Caco-2 (cell line): ENCODE measurements around the gene NES. TPM values are rescaled to one million over a fixed set of nuclear protein-coding genes. Genes with fewer than 3 reads are reported as not detected.

ENCODE experiments used
- BruUV-seq: library from RNA; stranded (reverse); fragments of 400-500 nt; replicated peaks from 2 replicates; lab custom pipeline; 2021; lab: Mats Ljungman, UMichigan
- CTCF ChIA-PET: fragments of 300-600 bp; sonication (Branson Sonifier 250); formaldehyde crosslinking; loops from one replicate; lab custom pipeline; 2022; ENCODE audit warnings: antibody characterized with exemption; lab: Charles Lee
- POLR2A ChIA-PET: fragments of 300-600 bp; sonication (Branson Sonifier 250); formaldehyde crosslinking; loops from one replicate; lab custom pipeline; 2022; ENCODE audit warnings: antibody characterized with exemption; lab: Charles Lee
- DNase-seq, 2 experiments: peaks; one replicate each; pipeline versions ENCODE4 v3.0.0 to v3.0.0-alpha.2; 2020 to 2022
- H3K27me3 ChIP-seq: replicated peaks from 2 replicates; pipeline ENCODE4 v1.6.0; 2011; ENCODE audit warnings: low read length; ENCODE audit not compliant: control insufficient read depth, insufficient read depth
- H3K36me3 ChIP-seq: 2 replicates; pipeline ENCODE4 v1.5.1; 2011; ENCODE audit warnings: low read length; ENCODE audit not compliant: control insufficient read depth, insufficient read depth
- H3K4me1 ChIP-seq: fragments of 250-450 bp; sonication (Bioruptor Pico); 2 replicates; pipeline ENCODE4 v1.5.1; 2020; ENCODE audit warnings: mild to moderate bottlenecking
- H3K4me3 ChIP-seq: 2 replicates; pipeline ENCODE4 v1.5.1; 2011; ENCODE audit warnings: low read depth, mild to moderate bottlenecking, control low read depth, low read length
- H3K9me3 ChIP-seq: fragments of 250-450 bp; sonication (Bioruptor Pico); 2 replicates; pipeline ENCODE4 v1.5.1; 2020; ENCODE audit warnings: mild to moderate bottlenecking, moderate library complexity
- H3K27ac Mint-ChIP-seq: one replicate; pipeline ENCODE4 v1.8.0; 2022; ENCODE audit warnings: mixed read lengths; ENCODE audit not compliant: unreplicated experiment
- H3K27me3 Mint-ChIP-seq: one replicate; pipeline ENCODE4 v1.8.0; 2022; ENCODE audit warnings: mixed read lengths; ENCODE audit not compliant: insufficient read depth, unreplicated experiment
- H3K36me3 Mint-ChIP-seq: one replicate; pipeline ENCODE4 v1.8.0; 2022; ENCODE audit warnings: mild to moderate bottlenecking, mixed read lengths; ENCODE audit not compliant: insufficient read depth, unreplicated experiment
- H3K4me1 Mint-ChIP-seq: one replicate; pipeline ENCODE4 v1.8.0; 2022; ENCODE audit warnings: low read depth, mixed read lengths; ENCODE audit not compliant: unreplicated experiment
- H3K4me3 Mint-ChIP-seq: one replicate; pipeline ENCODE4 v1.8.0; 2022; ENCODE audit warnings: mild to moderate bottlenecking, moderate library complexity, mixed read lengths; ENCODE audit not compliant: unreplicated experiment
- H3K9me3 Mint-ChIP-seq: one replicate; pipeline ENCODE4 v1.8.0; 2022; ENCODE audit warnings: mixed read lengths; ENCODE audit not compliant: unreplicated experiment
- CTCF ChIP-seq, 2 experiments: fragments of 200-600 bp in 1 of 2; IDR thresholded peaks; 1 replicate in 1 of 2; 2 replicates in 1 of 2; pipeline versions ENCODE4 v1.5.1 to v1.8.0; 2011 to 2022; ENCODE audit warnings: antibody characterized with exemption in 1 of 2, control low read depth in 1 of 2, inconsistent platforms in 1 of 2, low read depth in 1 of 2, low read length in 1 of 2, mild to moderate bottlenecking in 1 of 2, moderate library complexity in 1 of 2; ENCODE audit not compliant: insufficient read depth in 1 of 2, severe bottlenecking in 1 of 2, unreplicated experiment in 1 of 2
- intact Hi-C: fragments of 100-400 bp; cut with micrococcal nuclease; formaldehyde crosslinking; loops from one replicate; pipeline ENCODE4 v1.10.0; 2022; ENCODE audit not compliant: unreplicated experiment
- total RNA-seq: library from RNA; stranded (reverse); gene quantifications from 2 replicates; pipeline ENCODE4 v1.2.3, GENCODE V29; 2022

NES gene
- total RNA-seq, 1 experiment from 2014 or later: 18.0 TPM

- TF ChIP-seq CTCF (IDR thresholded peaks at IDR 0.05; ENCODE audit: insufficient read depth in 1 of 2, low read depth in 1 of 2, low read length in 1 of 2, severe bottlenecking in 1 of 2, unreplicated experiment in 1 of 2): no peak
- Mint-ChIP-seq H3K4me3 (no peak overlapping the region), H3K9me3 (no peaks in the 10 kb centered on the region), H3K36me3 (no peaks in the 10 kb centered on the region), H3K4me1 (no peaks in the 10 kb centered on the region), H3K27me3 (peaks cover 4% of the 10 kb centered on the region), H3K27ac (no peak overlapping the region)
- CTCF ChIA-PET: interaction anchor here (0.6 to 1.2 kb wide), 3 partner anchors 12 to 117 kb away, joined by 3 to 4 read pairs (median 4); no protein-coding TSS in a partner anchor
- no peaks in the 10 kb centered on the region for H3K9me3 ChIP-seq
- POLR2A ChIA-PET: no interaction called here
- no TSS peak for BruUV-seq
- no peaks in the 10 kb centered on the region for H3K36me3 ChIP-seq
- no peak overlapping the region for H3K4me3 ChIP-seq
- intact Hi-C loops: no loop called here
- no peak for DNase-seq
- no peaks in the 10 kb centered on the region for H3K4me1 ChIP-seq
- no peaks in the 10 kb centered on the region for H3K27me3 ChIP-seq
These were observed 33.5 kb downstream of the NES start for GRCh38 chr1:156643778-156644092.

- BruUV-seq: no TSS peak
- CTCF ChIA-PET: interaction anchor here (0.6 to 1.2 kb wide), 3 partner anchors 13 to 118 kb away, joined by 3 to 4 read pairs (median 4); no protein-coding TSS in a partner anchor
- no peak overlapping the region for H3K4me3 Mint-ChIP-seq
These were observed 34.0 kb downstream of the NES start for GRCh38 chr1:156643049-156643777.

More at GRCh38 chr1:156643049-156643777, 34.0 kb downstream of the NES start:
- peaks cover 4% of the 10 kb centered on the region for H3K27me3 Mint-ChIP-seq
- Histone ChIP-seq H3K4me1 (no peaks in the 10 kb centered on the region), H3K4me3 (no peak overlapping the region), H3K27me3 (no peaks in the 10 kb centered on the region), H3K9me3 (no peaks in the 10 kb centered on the region), H3K36me3 (no peaks in the 10 kb centered on the region)
- DNase-seq: no peak
- POLR2A ChIA-PET: no interaction called here
- H3K4me1 Mint-ChIP-seq: no peaks in the 10 kb centered on the region
- no peak overlapping the region for H3K27ac Mint-ChIP-seq
- no peaks in the 10 kb centered on the region for H3K9me3 Mint-ChIP-seq
- TF ChIP-seq CTCF (IDR thresholded peaks at IDR 0.05; ENCODE audit: insufficient read depth in 1 of 2, low read depth in 1 of 2, low read length in 1 of 2, severe bottlenecking in 1 of 2, unreplicated experiment in 1 of 2): no peak
- H3K36me3 Mint-ChIP-seq: no peaks in the 10 kb centered on the region
- intact Hi-C loops: no loop called here
